Choroid plexus epithelial cell (primary cell): ENCODE results near the gene ABCC9.

Source experiments
- DNase-seq: peaks from one replicate; pipeline ENCODE4 v3.0.0-alpha.2; 2010; ENCODE audit warnings: low read depth
- H3K4me3 ChIP-seq: 2 replicates; pipeline ENCODE4 v1.5.1; 2011; ENCODE audit warnings: low read depth, mild to moderate bottlenecking, control low read depth, low read length, moderate library complexity
- TF ChIP-seq, protein P1 (sequence below): conservative IDR thresholded peaks from 2 replicates; pipeline ENCODE4 v1.5.1; 2011; ENCODE audit warnings: low read depth, mild to moderate bottlenecking, control low read depth, inconsistent platforms, low read length, moderate library complexity

The ABCC9 gene

DNA sequence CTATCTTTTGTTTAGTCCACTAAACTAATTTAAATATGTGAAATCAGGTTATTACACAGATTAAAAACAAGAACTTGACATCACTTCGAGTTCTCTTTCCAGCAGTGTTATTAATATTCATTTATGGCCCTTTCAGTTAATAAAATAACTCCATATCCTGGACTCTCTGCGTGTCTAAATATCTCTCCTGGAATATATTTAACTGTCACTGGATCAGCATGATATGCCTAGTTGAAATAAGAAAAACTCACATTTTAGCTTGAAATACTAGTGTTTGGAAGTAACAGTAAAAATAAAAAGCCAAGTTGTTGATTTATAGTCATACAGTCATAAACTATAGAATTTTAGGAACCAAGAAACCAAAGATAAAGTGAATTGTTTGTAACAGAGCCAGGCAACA is 45.6 kb downstream of the ABCC9 start:
- H3K4me3 ChIP-seq = no peak overlapping the region
- TF ChIP-seq, protein P1, sequence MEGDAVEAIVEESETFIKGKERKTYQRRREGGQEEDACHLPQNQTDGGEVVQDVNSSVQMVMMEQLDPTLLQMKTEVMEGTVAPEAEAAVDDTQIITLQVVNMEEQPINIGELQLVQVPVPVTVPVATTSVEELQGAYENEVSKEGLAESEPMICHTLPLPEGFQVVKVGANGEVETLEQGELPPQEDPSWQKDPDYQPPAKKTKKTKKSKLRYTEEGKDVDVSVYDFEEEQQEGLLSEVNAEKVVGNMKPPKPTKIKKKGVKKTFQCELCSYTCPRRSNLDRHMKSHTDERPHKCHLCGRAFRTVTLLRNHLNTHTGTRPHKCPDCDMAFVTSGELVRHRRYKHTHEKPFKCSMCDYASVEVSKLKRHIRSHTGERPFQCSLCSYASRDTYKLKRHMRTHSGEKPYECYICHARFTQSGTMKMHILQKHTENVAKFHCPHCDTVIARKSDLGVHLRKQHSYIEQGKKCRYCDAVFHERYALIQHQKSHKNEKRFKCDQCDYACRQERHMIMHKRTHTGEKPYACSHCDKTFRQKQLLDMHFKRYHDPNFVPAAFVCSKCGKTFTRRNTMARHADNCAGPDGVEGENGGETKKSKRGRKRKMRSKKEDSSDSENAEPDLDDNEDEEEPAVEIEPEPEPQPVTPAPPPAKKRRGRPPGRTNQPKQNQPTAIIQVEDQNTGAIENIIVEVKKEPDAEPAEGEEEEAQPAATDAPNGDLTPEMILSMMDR = no peak
- no peak for DNase-seq

DNA sequence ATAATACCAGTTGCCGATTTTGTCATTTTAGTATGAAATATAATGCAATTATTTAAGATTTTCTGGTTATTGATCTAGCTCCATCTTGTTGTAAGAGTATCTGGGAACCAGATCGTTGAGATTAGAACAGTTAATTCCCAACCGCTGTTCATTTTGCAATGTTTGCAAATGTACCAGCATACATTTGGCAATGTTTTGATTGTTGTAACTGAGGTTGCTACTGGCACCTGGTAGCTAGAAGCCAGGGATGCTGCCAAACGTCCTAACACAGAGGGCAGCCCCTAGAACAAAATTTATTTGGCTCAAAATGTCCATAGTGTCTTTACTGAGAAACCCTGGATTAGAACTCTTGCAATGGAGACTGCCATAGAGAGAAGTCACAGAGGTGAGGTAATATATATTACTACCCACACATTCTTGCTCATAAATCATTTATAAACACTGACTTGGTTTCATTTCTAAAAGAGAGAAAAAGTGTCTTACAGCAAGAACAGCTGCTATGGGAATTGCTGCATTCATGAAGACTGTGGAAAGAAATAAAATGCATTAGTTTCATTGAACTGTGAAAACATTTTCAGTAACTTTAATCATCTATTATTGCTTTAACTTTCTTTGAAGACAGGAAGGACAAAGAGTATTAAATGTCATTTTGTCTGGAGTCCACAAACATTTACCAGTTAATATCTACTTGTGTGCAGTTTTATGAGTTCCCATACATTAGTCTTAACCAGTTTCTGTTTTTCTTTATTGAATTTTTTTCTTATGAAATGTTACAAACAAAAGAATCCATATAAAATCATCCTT is 46.2 kb downstream of the ABCC9 start:
- TF ChIP-seq, protein P1 = no peak
- H3K4me3 ChIP-seq = no peak overlapping the region
- DNase-seq = no peak

DNA sequence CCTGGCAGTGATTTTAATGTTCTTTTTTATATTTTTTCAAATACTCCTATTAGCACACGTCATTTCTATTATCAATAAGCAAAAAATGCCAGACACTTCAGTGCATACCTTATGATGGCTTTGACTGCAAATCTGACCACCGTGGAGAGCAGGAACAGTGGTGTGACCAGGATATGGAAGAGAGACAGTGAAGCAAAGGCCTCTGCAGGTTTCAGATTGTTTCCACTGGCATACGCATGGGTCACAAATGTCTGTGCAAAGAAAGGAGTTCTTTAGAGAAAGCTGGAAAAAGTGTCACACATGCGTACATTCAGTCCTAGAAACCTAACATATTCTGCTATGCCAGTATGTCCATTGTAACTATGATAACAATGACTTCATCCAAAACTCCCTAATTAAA is 47.3 kb downstream of the ABCC9 start:
- no peak overlapping the region for H3K4me3 ChIP-seq
- DNase-seq = no peak
- TF ChIP-seq, protein P1 = no peak

DNA sequence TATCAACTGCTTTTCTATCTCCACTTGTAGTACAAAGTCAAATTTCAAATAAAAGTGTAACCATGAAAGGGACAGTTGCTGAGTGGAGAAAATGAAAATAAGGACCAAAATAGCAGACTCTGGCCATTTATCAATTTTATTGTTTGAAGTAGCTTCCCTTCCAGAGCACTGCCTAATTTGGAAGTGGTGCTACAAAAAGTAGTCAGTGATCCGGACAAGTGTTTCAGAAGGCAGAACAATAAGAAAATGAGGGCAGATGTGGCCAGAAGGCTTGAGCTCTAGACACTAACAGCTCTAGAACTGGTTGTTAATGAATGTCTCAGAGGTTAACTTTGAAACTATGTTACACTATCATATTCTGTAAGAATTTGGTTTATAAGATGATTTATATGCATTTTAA is 48.9 kb downstream of the ABCC9 start:
- DNase-seq = no peak
- TF ChIP-seq, protein P1 = no peak
- no peak overlapping the region for H3K4me3 ChIP-seq

DNA sequence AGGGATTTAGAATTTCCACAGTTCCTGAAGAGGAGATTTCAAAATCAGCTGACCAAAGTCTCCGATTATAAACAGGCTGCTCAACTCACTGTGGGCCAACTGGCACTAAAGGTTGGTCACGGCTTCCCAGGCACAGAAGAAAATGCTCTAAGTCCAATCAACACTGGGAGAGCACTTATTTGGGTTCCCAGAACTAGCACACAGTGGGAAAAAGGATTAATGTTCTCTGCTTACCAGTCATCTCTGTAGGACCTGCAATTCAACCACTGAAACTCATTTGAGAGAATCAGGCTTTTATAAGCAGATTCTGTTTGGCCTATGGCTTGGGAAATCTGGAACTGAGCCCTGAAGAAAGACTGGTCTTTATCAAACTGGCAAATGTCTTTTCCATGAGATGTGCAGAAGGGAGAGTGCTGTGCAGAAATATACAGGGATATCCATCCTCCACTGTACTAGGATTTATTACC is 49.4 kb downstream of the ABCC9 start:
- DNase-seq = no peak
- TF ChIP-seq, protein P1 = no peak

DNA sequence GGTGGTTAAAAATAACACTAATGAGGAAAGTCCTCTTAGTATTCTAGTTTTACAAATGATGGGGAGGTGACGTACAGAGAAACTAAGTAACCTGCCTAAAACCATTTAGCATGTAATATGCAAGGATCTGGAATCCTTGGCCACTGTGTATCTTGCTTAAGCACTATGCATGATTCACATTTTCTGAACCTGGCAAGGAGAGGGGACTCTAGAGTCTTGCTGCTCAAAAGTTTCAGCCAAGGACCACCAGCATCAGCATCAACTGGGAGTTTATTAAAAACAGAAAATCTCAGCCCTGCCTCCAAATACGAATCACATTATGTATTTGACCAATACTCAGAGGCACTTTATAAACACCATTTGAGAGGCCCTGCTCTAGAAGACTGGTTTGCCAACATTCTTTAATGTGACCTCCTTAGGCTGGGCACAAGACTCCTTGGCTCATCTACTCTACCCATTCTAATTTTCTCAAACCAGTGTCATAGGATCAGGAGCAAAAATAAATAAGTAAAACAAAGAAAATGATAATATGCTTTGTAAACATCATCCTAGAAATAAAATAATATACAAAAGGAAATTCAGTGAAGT is 52.9 kb downstream of the ABCC9 start:
- TF ChIP-seq, protein P1 = no peak
- H3K4me3 ChIP-seq = no peak overlapping the region
- no peak for DNase-seq

More for the DNA sequence above, 49.4 kb downstream of the ABCC9 start:
- H3K4me3 ChIP-seq = no peak overlapping the region

DNA sequence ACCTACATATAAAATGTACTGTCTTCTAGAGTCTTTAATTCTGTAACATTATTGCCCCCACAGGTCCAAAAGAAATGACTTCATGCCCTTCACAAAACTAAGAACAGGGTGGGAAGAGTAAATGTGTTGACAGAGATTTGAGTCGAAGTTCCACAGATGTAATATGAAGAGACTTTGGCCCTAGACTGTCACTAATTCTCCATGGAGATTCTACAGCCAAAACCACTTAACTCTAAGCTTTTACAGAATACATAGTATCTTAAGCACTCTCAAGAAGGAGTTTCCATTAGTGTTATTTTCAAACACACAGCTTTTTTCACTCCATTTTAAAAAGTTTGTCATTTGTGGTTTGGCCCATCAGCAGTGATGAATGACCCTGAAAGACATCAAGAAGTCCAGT is 56.3 kb downstream of the ABCC9 start:
- TF ChIP-seq, protein P1 = no peak
- H3K4me3 ChIP-seq = no peak overlapping the region
- DNase-seq = no peak
